ENCODE results near the gene SP100. TPM values are rescaled to one million over a fixed set of nuclear protein-coding genes. Genes with fewer than 3 reads are reported as not detected.
A peak's percentile ranks its signal among the peaks of the same experiment; 100 is the strongest.
"Not testable (repeated sequence)": the region's sequence is repeated elsewhere in the genome, so short reads cannot be mapped to it uniquely, and the experiment has no call there.

The SP100 gene
- 120 and 122 TPM in 2 replicates for total RNA-seq
- long read RNA-seq, transcript SP100-205 (14 exons, 1,802 nt): minor isoform, 34 of 636 reads
- long read RNA-seq, transcript SP100-203 (23 exons, 2,198 nt): minor isoform, 6 of 636 reads
- long read RNA-seq, transcript SP100-204 (15 exons, 1,898 nt): major isoform, 287 of 636 reads
- long read RNA-seq, partial matches to known transcripts: 203 of 636 reads
- long read RNA-seq, other reads (novel, unspliced or antisense): 102 of 636 reads

DNA sequence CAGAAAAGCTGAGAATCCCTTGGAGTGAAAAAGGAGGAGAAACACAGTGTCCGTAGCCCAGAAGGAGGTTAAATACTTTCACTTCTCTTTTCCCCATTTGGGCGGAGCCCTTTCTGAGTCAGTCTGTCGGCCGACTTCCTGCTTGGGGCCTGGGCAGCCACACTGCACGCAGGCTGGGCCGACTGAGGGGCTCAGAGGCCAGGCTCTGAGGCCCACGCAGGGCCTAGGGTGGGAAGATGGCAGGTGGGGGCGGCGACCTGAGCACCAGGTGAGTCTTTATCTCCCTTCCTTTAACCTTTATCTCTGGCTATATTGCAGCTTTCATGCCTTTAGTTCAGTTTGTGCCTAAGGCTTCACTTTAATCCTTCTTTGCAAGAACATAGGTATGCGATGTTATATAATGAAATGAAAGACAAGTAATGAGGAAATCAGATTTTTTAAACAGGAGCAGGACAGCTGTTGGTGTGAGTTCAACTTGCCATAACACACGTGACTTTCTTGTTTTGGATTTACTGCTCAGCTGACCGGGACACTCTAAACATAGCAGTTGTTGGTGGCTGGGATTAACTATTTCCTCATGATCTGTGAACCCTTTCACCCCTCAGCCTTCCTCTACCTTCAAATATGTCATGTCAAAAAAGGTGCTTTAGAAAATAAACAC, at the start of gene SP100:
SP100 (plus strand) TSS at position 141 of the 661 bp plus-strand sequence; CDS start at position 237, 96 bp downstream.
- Mint-ChIP-seq H3K27ac (ENCODE audit: unreplicated experiment) (peak within 1 kb of the TSS; percentile 99), H3K4me1 (ENCODE audit: unreplicated experiment) (peaks cover 70% of the 10 kb centered on the region), H3K27me3 (ENCODE audit: unreplicated experiment) (no peaks in the 10 kb centered on the region), H3K4me3 (ENCODE audit: unreplicated experiment) (peak within 1 kb of the TSS; percentile 88), H3K9me3 (ENCODE audit: unreplicated experiment) (no peaks in the 10 kb centered on the region), H3K36me3 (ENCODE audit: unreplicated experiment) (peaks cover 11% of the 10 kb centered on the region)
- TF ChIP-seq, protein P1, sequence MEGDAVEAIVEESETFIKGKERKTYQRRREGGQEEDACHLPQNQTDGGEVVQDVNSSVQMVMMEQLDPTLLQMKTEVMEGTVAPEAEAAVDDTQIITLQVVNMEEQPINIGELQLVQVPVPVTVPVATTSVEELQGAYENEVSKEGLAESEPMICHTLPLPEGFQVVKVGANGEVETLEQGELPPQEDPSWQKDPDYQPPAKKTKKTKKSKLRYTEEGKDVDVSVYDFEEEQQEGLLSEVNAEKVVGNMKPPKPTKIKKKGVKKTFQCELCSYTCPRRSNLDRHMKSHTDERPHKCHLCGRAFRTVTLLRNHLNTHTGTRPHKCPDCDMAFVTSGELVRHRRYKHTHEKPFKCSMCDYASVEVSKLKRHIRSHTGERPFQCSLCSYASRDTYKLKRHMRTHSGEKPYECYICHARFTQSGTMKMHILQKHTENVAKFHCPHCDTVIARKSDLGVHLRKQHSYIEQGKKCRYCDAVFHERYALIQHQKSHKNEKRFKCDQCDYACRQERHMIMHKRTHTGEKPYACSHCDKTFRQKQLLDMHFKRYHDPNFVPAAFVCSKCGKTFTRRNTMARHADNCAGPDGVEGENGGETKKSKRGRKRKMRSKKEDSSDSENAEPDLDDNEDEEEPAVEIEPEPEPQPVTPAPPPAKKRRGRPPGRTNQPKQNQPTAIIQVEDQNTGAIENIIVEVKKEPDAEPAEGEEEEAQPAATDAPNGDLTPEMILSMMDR (IDR thresholded peaks at IDR 0.05): no peak
- peak; percentile 89 for DNase-seq (ENCODE audit: extremely low spot score, unreplicated experiment)

GRCh38 chr2:230382108-230382507, 33.9 kb upstream of the SP100 start:
- no peak for DNase-seq (ENCODE audit: extremely low spot score, unreplicated experiment)
- no peaks in the 10 kb centered on the region for H3K9me3 Mint-ChIP-seq (ENCODE audit: unreplicated experiment)

DNA sequence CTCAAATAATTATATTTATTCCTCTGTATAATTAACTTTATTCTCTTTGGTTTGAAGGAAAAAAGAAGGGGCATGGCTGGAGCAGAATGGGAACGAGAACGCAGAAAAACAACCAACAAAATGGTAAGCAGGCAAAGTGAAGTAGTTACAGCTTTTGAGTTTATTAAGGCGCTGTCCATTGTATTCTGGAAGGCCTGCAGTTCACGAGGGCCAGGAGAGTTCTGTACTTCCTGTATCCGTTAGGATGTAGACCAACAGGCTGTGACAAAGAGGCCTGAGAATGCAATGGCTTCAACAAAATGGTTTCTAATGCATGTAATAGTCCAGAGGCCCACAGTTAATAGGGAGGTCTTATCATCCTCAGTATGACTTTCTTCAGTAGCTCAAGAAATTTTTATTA, 32.5 kb upstream of the SP100 start:
- TF ChIP-seq, protein P1 (IDR thresholded peaks at IDR 0.05): no peak
- Mint-ChIP-seq H3K27me3 (ENCODE audit: unreplicated experiment) (no peaks in the 10 kb centered on the region), H3K27ac (ENCODE audit: unreplicated experiment) (no peak overlapping the region), H3K4me1 (ENCODE audit: unreplicated experiment) (no peaks in the 10 kb centered on the region), H3K36me3 (ENCODE audit: unreplicated experiment) (peaks cover 31% of the 10 kb centered on the region), H3K9me3 (ENCODE audit: unreplicated experiment) (no peaks in the 10 kb centered on the region), H3K4me3 (ENCODE audit: unreplicated experiment) (no peak overlapping the region)
- DNase-seq (ENCODE audit: extremely low spot score, unreplicated experiment): no peak

More at GRCh38 chr2:230382108-230382507, 33.9 kb upstream of the SP100 start:
- H3K27ac Mint-ChIP-seq (ENCODE audit: unreplicated experiment): no peak overlapping the region
- TF ChIP-seq, protein P1 (IDR thresholded peaks at IDR 0.05): no peak
- no peaks in the 10 kb centered on the region for H3K4me1 Mint-ChIP-seq (ENCODE audit: unreplicated experiment)
- H3K4me3 Mint-ChIP-seq (ENCODE audit: unreplicated experiment): no peak overlapping the region
- peaks cover 33% of the 10 kb centered on the region for H3K36me3 Mint-ChIP-seq (ENCODE audit: unreplicated experiment)
- H3K27me3 Mint-ChIP-seq (ENCODE audit: unreplicated experiment): no peaks in the 10 kb centered on the region

- Mint-ChIP-seq H3K36me3 (ENCODE audit: unreplicated experiment) (peaks cover 42% of the 10 kb centered on the region), H3K9me3 (ENCODE audit: unreplicated experiment) (no peaks in the 10 kb centered on the region), H3K4me1 (ENCODE audit: unreplicated experiment) (no peaks in the 10 kb centered on the region), H3K27ac (ENCODE audit: unreplicated experiment) (no peak overlapping the region), H3K4me3 (ENCODE audit: unreplicated experiment) (no peak overlapping the region), H3K27me3 (ENCODE audit: unreplicated experiment) (no peaks in the 10 kb centered on the region)
- TF ChIP-seq, protein P1 (IDR thresholded peaks at IDR 0.05): no peak
- no peak for DNase-seq (ENCODE audit: extremely low spot score, unreplicated experiment)
Measured at GRCh38 chr2:230384986-230385385, 31.0 kb upstream of the SP100 start.

DNA sequence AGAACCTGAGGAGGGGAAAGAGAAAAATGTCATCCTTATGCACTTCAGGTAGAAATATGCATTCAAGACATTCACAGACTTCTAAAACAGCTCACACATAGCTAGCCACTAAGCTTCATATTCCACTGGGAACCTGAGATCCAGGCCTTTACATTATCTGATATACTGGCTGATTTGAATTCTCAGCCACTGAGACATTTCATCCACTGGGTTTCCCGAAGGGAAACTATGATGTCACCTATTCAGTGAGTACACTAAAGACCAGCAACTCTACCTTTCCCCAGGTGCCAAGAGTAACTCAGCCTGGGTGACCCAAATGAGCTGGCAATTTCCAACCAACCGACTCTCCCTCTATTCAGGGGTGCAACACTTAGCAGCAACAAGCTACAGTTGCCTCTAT, 21.7 kb upstream of the SP100 start:
- Mint-ChIP-seq H3K27me3 (ENCODE audit: unreplicated experiment) (no peaks in the 10 kb centered on the region), H3K27ac (ENCODE audit: unreplicated experiment) (no peak overlapping the region), H3K9me3 (ENCODE audit: unreplicated experiment) (peaks cover 13% of the 10 kb centered on the region), H3K4me3 (ENCODE audit: unreplicated experiment) (no peak overlapping the region), H3K36me3 (ENCODE audit: unreplicated experiment) (peaks cover 83% of the 10 kb centered on the region), H3K4me1 (ENCODE audit: unreplicated experiment) (no peaks in the 10 kb centered on the region)
- DNase-seq (ENCODE audit: extremely low spot score, unreplicated experiment): no peak
- TF ChIP-seq, protein P1 (IDR thresholded peaks at IDR 0.05): no peak

DNA sequence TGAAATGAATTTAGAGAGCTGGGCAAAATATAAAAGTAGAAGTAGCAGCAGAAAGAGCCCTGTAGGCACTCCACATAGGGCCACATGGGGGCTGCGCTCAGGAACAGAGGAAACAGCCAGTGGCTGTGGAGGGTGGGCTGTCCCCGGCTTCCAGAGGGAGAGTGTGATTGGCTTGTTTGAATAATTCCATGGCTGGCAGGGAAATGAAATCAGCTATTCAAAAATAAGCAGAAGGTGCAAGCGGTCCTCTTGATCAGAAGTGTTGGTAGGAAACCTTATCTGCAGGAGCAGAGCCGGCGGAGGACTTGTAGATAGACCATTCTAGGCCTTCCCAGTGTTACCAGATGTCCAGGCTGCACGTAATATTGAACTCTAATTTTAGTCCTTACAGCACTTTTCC, 17.3 kb upstream of the SP100 start:
- Mint-ChIP-seq H3K36me3 (ENCODE audit: unreplicated experiment) (peaks cover 66% of the 10 kb centered on the region), H3K9me3 (ENCODE audit: unreplicated experiment) (peaks cover 13% of the 10 kb centered on the region)

More for the DNA sequence above, 17.3 kb upstream of the SP100 start:
- H3K4me3 Mint-ChIP-seq (ENCODE audit: unreplicated experiment); H3K27ac Mint-ChIP-seq (ENCODE audit: unreplicated experiment); H3K4me1 Mint-ChIP-seq (ENCODE audit: unreplicated experiment); DNase-seq (ENCODE audit: extremely low spot score, unreplicated experiment); H3K27me3 Mint-ChIP-seq (ENCODE audit: unreplicated experiment): not testable (repeated sequence)
